B cell (primary cell): ENCODE results near the gene KSR1. TPM values are rescaled to one million over a fixed set of nuclear protein-coding genes. Genes with fewer than 3 reads are reported as not detected.

Source experiments
- ATAC-seq: fragments of 200-7000 bp; cut with Tn5 transposase; one replicate; pipeline ENCODE4 v1.10.0; 2021; ENCODE audit warnings: low read depth, mild to moderate bottlenecking, moderate number of reproducible peaks, moderate library complexity
- CTCF ChIA-PET: fragments of 350-600 bp; sonication (Branson Sonifier 250); formaldehyde crosslinking; loops from one replicate; lab custom pipeline; 2021; ENCODE audit warnings: antibody characterized with exemption, inconsistent platforms; lab: Charles Lee
- POLR2A ChIA-PET: fragments of 350-600 bp; sonication (Branson Sonifier 250); formaldehyde crosslinking; loops from one replicate; lab custom pipeline; 2021; ENCODE audit warnings: antibody characterized with exemption; lab: Charles Lee
- DNase-seq: peaks from one replicate; pipeline ENCODE4 v3.0.0; 2013
- H2AFZ ChIP-seq: 2 replicates; pipeline ENCODE4 v1.6.1; 2012; ENCODE audit warnings: mild to moderate bottlenecking, low read depth, low read length; ENCODE audit not compliant: insufficient read depth, poor library complexity, severe bottlenecking
- H3K27ac ChIP-seq, 2 donors: 1 replicate in 1 of 2; 2 replicates in 1 of 2; pipeline ENCODE4 v1.5.1; 2012 to 2013; ENCODE audit warnings: low read length in 2 of 2, mild to moderate bottlenecking in 2 of 2, moderate library complexity in 1 of 2
- H3K27me3 ChIP-seq, 4 experiments: fragments of 200-600 bp in 1 of 4; sonication (generic) in 1 of 4; replicated peaks in 1 of 4; 1 replicate in 2 of 4; 2 replicates in 2 of 4; pipeline versions ENCODE4 v1.6.1 to v1.7.0; 2013 to 2016; ENCODE audit warnings: low read length in 3 of 4, mild to moderate bottlenecking in 2 of 4, mixed read lengths in 1 of 4, moderate library complexity in 1 of 4; ENCODE audit not compliant: insufficient read depth in 4 of 4, control insufficient read depth in 3 of 4; ENCODE audit errors: control extremely low read depth in 1 of 4
- H3K36me3 ChIP-seq, 2 experiments: replicated peaks in 1 of 2; 1 replicate in 1 of 2; 2 replicates in 1 of 2; pipeline versions ENCODE4 v1.6.1 to v1.7.1; 2013; ENCODE audit warnings: low read length in 1 of 2; ENCODE audit not compliant: insufficient read depth in 2 of 2, control insufficient read depth in 1 of 2; ENCODE audit errors: control extremely low read depth in 1 of 2, extremely low read depth in 1 of 2
- H3K4me1 ChIP-seq, 2 donors: fragments of 200-600 bp in 1 of 2; sonication (generic) in 1 of 2; 1 replicate in 1 of 2; 2 replicates in 1 of 2; pipeline versions ENCODE4 v1.5.1 to v1.6.1; 2013 to 2017; ENCODE audit warnings: low read length in 2 of 2; ENCODE audit not compliant: control insufficient read depth in 2 of 2, insufficient read depth in 2 of 2
- H3K4me2 ChIP-seq: replicated peaks from 2 replicates; pipeline ENCODE3; 2012; ENCODE audit warnings: mild to moderate bottlenecking, low read depth, low read length; ENCODE audit not compliant: poor library complexity, severe bottlenecking
- H3K4me3 ChIP-seq, 5 experiments: fragments of 200-600 bp in 1 of 5; sonication (generic) in 1 of 5; 1 replicate in 3 of 5; 2 replicates in 2 of 5; pipeline versions ENCODE4 v1.5.1 to v1.7.0; 2011 to 2016; ENCODE audit warnings: low read length in 4 of 5, mild to moderate bottlenecking in 4 of 5, low read depth in 2 of 5, control low read depth in 1 of 5, moderate library complexity in 1 of 5; ENCODE audit not compliant: insufficient read depth in 1 of 5; ENCODE audit errors: control extremely low read depth in 1 of 5, extremely low read depth in 1 of 5
- H3K79me2 ChIP-seq: fragments of 200-600 bp; sonication (generic); one replicate; pipeline ENCODE4 v1.6.0; 2016; ENCODE audit warnings: low read length; ENCODE audit not compliant: control insufficient read depth, insufficient read depth
- H3K9ac ChIP-seq: fragments of 200-600 bp; sonication (generic); 2 replicates; pipeline ENCODE4 v1.6.1; 2017; ENCODE audit warnings: mild to moderate bottlenecking, low read length, moderate library complexity
- H3K9me3 ChIP-seq, 3 donors: one replicate each; pipeline versions ENCODE4 v1.6.1 to v1.7.1; 2013; ENCODE audit warnings: low read length in 2 of 3; ENCODE audit not compliant: control insufficient read depth in 2 of 3, insufficient read depth in 1 of 3; ENCODE audit errors: control extremely low read depth in 1 of 3
- H4K20me1 ChIP-seq: 2 replicates; pipeline ENCODE4 v1.6.0; 2012; ENCODE audit warnings: mild to moderate bottlenecking, low read length; ENCODE audit not compliant: insufficient read depth, control insufficient read depth, poor library complexity, severe bottlenecking
- H3K27ac Mint-ChIP-seq: one replicate; pipeline ENCODE4 v1.8.0; 2021; ENCODE audit warnings: mixed read lengths
- H3K27me3 Mint-ChIP-seq: one replicate; pipeline ENCODE4 v1.8.0; 2021; ENCODE audit warnings: mixed read lengths
- H3K4me1 Mint-ChIP-seq: one replicate; pipeline ENCODE4 v1.8.0; 2021; ENCODE audit warnings: mixed read lengths
- H3K4me3 Mint-ChIP-seq: one replicate; pipeline ENCODE4 v1.8.0; 2021; ENCODE audit warnings: mixed read lengths
- H3K9me3 Mint-ChIP-seq: one replicate; pipeline ENCODE4 v1.8.0; 2022; ENCODE audit warnings: mixed read lengths; ENCODE audit not compliant: insufficient read depth
- CTCF ChIP-seq: fragments of 200-600 bp; IDR thresholded peaks from one replicate; pipeline ENCODE4 v1.8.0; 2022; ENCODE audit warnings: antibody characterized with exemption, mild to moderate bottlenecking
- EZH2 ChIP-seq: IDR thresholded peaks from 2 replicates; pipeline ENCODE4 v1.6.1; 2012; ENCODE audit warnings: borderline replicate concordance, low read depth, mild to moderate bottlenecking, moderate library complexity, low read length; ENCODE audit not compliant: insufficient read depth, poor library complexity, severe bottlenecking
- WGBS: methylation state at CpG from one replicate; pipeline ENCODE4 v1.1.5; 2013; ENCODE audit warnings: missing lambda C conversion rate; ENCODE audit not compliant: insufficient coverage; 5-methylcytosine and 5-hydroxymethylcytosine counted together
- intact Hi-C: fragments of 100-400 bp; cut with micrococcal nuclease; formaldehyde crosslinking; loops from one replicate; pipeline ENCODE4 v1.10.0; 2022
- polyA plus RNA-seq: library from polyadenylated mRNA; depleted of rRNA; stranded (reverse); fragments of >200 nt; gene quantifications from 2 replicates; pipeline ENCODE4 v1.2.3, GENCODE V29; 2012
- total RNA-seq, 2 donors: library from RNA; stranded (reverse); fragments of 120-200 nt in 1 of 2; gene quantifications; 1 replicate in 1 of 2; 2 replicates in 1 of 2; pipeline versions ENCODE4 v1.2.3 to v1.2.4, GENCODE V29; 2013 to 2022

The KSR1 gene
- total and polyA plus RNA-seq, 2 donors (not counting 1 experiment from before 2014, with no cell fraction given), result 27.5 to 85.6 TPM

DNA sequence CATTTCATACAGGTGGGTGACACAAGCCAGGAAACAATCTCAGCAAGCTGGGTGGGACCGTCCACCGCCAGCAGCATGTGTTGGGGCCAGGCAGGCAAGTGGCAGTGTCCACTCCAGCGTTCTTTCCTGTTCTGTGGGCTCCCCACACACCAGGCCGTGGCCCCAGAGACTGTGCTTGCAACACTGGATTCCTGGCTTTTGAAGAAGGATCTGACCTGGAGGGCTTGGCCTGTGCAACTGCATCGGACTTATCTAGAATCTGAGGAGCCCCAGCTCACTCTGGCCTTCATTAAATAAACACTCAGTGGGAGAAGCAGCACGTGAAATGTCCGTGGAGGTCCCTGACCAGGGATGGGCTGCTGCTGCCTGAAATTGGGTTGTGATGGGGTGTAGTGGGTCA, 3.2 kb downstream of the KSR1 start:
- ChIA-PET POLR2A (interaction anchor here (0.7 kb wide), 1 partner anchor 9 kb away, joined by 4 read pairs; no protein-coding TSS in a partner anchor), CTCF (interaction anchor here (1.9 to 2.1 kb wide), 2 partner anchors 15 to 141 kb away, joined by 5 to 16 read pairs; no protein-coding TSS in a partner anchor)
- Mint-ChIP-seq H3K27ac (no peak overlapping the region), H3K27me3 (no peaks in the 10 kb centered on the region), H3K4me1 (peaks cover 41% of the 10 kb centered on the region), H3K4me3 (no peak overlapping the region), H3K9me3 (no peaks in the 10 kb centered on the region)
- H3K36me3 ChIP-seq, result no peaks in the 10 kb centered on the region
- intact Hi-C loops, result loop anchor here (5.0 kb wide), 6 partner anchors 48 to 222 kb away; no protein-coding TSS in a partner anchor
- H2AFZ ChIP-seq, result no peak overlapping the region
- ATAC-seq, result no peak
- DNase-seq, result no peak
- no peak for TF ChIP-seq EZH2
- TF ChIP-seq CTCF, result no peak
- H3K27me3 ChIP-seq, result no peaks in the 10 kb centered on the region
- H3K27ac ChIP-seq, result no peak overlapping the region
- no peak overlapping the region for H3K4me3 ChIP-seq
- H3K9ac ChIP-seq, result no peak overlapping the region
- WGBS, result 81% methylated on average over 7 of the region's 7 CpGs
- H3K79me2 ChIP-seq, result peaks cover 59% of the 10 kb centered on the region
- H3K4me2 ChIP-seq, result no peak overlapping the region
- H3K9me3 ChIP-seq, result no peaks in the 10 kb centered on the region
- peaks cover 22 to 32% of the 10 kb centered on the region in 2 donors for H3K4me1 ChIP-seq
- peaks cover 44% of the 10 kb centered on the region for H4K20me1 ChIP-seq

GRCh38 chr17:27460196-27460725, 4.0 kb downstream of the KSR1 start:
- ATAC-seq (no peak), DNase-seq (no peak)
- Mint-ChIP-seq H3K4me1 (peaks cover 41% of the 10 kb centered on the region), H3K27ac (no peak overlapping the region), H3K27me3 (no peaks in the 10 kb centered on the region), H3K9me3 (no peaks in the 10 kb centered on the region), H3K4me3 (no peak overlapping the region)
- H2AFZ ChIP-seq, result no peak overlapping the region
- H3K9ac ChIP-seq, result no peak overlapping the region
- ChIA-PET CTCF (interaction anchor here (1.9 kb wide), 1 partner anchor 14 kb away, joined by 5 read pairs; no protein-coding TSS in a partner anchor), POLR2A (no interaction called here)
- no peak overlapping the region for H3K27ac ChIP-seq
- H3K4me3 ChIP-seq, result no peak overlapping the region
- peaks cover 22 to 32% of the 10 kb centered on the region in 2 donors for H3K4me1 ChIP-seq
- no peak overlapping the region for H3K4me2 ChIP-seq
- no peaks in the 10 kb centered on the region for H3K27me3 ChIP-seq
- peaks cover 62% of the 10 kb centered on the region for H3K79me2 ChIP-seq
- 86% methylated on average over 4 of the region's 6 CpGs for WGBS
- TF ChIP-seq CTCF (no peak), EZH2 (no peak)
- peaks cover 44% of the 10 kb centered on the region for H4K20me1 ChIP-seq
- intact Hi-C loops, result no loop called here
- no peaks in the 10 kb centered on the region for H3K36me3 ChIP-seq
- no peaks in the 10 kb centered on the region for H3K9me3 ChIP-seq
